HG02763 (cell line): Measurements from ENCODE around the gene UBE2R2.
"Not testable (repeated sequence)": the region's sequence is repeated elsewhere in the genome, so short reads cannot be mapped to it uniquely, and the experiment has no call there.

Experiments
- ATAC-seq: cut with Tn5 transposase; IDR thresholded peaks from one replicate; pipeline ENCODE4 v1.9.1; 2021; ENCODE audit warnings: mild to moderate bottlenecking, moderate library complexity; ENCODE audit not compliant: unreplicated experiment

UBE2R2 gene

GRCh38 chr9:33924978-33925797, 108.2 kb downstream of the UBE2R2 start:
- ATAC-seq, result no peak

GRCh38 chr9:33926746-33927485, 110.0 kb downstream of the UBE2R2 start:
- ATAC-seq, result no peak

DNA sequence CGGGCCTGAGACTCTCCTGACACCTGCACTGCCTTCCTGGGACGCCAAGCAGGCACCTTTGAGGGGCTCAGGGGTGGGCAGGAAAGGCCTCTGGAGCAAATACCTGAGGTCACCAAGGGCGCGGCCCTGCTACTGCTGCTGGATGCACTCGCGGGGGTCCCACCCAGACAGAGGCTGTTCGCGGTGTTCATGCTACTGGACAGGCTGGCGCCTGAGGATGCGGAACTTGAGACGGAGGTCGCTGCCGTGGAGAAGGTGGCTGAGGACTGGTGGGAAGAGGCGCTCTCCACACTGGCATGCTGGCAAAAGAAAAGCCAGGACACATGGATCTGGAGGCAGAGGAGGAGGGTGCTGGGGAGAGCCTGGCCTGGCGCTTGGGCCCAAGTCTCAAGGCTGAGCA, 110.7 kb downstream of the UBE2R2 start:
- ATAC-seq, result no peak

GRCh38 chr9:33931326-33931725, 114.4 kb downstream of the UBE2R2 start:
- ATAC-seq, result no peak

DNA sequence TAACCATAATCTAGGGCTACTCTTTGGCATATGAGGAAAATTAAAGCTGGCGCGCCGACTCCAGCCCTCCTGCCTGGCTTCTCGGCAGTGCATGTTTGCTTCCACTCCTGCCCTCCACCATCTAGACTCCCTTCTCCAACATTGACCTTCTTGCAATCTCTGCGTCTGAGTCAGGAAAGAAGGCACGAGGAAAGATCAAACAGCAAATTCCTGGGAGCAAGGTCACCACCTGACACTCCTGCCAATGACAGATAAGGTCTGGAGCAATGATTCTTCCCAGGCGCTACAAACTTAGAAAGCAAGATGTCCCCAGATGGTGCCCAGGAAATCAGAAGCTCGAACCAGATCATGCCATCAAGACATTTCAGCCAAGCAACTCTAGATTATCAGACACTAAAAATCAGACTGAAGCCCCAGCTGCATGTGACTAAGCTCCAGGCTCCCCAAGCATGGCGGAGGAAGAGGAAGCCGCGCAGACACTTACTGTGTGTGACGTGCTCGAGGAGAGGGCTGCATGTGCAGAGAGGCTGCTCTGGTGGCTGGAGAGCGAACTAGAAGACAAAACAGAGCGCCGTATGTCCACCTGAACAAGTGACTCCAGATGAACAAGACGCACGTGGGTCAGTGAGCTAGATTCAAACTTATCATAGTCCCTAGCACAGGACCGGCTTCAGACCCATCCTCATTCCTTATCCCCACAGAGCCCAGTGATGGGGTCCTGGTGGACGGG, 115.3 kb downstream of the UBE2R2 start:
- ATAC-seq, result no peak

DNA sequence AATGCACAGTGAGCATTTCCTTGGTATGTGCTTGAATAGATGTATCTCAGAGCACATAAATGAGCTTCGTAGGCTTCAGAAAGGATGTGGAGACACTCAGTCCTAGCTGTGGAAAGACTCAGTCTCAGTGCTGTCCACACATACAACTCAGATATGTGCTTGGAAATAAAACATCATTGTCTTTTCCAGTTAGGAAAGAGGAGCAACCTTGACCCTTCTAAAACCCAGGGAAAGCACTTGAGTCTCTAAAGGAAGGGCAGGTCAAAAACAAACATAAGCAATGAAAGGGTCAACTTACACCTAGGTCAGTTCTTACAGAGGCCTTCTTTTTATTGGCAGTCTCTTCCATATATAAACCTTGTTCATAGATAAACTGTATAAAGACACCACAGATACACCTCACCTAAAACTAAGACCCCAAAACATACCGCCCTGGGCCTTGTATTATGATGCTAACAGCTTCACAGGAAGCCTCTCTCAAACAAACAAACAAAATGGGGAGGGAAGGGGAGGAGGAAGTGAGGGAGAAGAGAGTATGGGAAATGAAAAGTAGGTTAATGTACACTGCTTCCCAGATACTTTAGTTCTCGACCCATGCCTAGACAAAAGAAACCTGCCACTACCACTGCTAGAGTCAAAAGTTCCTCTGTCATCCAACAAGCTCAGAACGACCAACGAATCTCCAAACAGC, 117.4 kb downstream of the UBE2R2 start:
- no peak for ATAC-seq

DNA sequence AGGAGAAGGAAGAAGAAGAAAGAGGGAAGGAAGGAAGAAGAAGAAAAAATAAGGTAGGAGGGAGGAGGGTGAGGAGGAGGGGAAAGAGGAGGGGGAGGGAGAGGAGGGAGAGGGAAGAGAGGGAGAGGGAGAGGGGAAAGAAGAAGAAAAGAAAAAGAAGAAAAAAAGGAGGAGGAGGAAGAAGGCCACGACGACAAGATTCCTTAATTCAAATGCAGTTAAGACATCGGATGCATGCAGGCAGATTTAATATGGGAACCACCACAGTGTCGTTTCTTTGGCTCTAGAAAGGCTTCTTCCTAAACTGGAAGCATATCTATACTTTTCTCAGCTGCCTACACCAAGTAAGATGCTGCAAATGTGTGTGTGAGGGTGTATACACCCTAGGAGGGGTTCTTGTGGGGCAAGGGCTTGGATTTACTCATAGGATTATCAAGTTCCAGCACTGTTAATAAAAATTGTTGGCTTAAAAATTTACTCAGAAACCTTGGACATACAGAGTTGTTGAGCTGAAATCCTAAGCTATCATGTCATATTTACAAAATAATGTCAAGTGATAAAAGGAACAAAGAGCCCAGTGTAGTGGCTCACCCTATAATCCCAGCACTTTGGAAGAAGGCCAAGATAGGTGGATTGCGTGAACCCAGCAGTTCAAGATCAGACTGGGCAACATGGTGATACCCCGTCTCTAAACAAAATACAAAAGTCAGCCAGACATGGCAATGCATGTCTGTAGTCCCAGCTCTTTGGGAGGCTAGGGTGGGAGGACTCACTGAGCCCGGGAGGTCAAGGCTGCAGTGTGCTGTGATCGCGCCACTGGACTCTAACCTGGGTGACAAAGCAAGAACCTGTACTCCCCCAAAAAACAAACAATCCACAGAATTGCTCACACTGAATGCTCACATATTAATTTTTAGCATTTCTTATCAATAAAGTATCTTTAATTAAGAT, 123.2 kb downstream of the UBE2R2 start:
- ATAC-seq, result no peak

DNA sequence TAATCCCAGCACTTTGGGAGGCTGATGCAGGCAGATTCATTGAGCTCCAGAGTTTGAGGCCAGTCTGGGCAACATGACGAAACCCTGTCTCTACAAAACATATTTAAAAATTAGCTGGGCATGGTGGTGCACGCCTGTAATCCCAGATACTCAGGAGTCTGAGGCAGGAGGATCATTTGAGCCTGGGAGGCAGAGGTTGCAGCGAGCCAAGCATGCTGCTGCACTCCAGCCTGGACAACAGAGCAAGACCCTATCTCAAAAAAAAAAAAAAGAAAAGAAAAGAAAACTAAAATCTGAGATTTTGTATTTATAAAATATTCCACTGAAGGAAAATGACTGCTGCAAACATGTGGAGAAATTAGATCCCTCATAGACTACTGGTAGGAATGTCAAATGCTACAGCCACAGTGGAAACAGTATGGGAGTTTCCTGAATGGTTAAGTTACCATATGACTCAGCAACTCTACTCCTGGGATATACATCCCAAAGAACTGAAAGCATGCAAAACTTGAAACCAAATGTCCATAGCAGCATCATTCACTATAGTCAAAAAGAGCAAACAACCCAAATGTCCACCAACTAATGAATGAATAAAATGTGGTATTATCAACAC, 125.6 kb downstream of the UBE2R2 start:
- no peak for ATAC-seq

GRCh38 chr9:33943389-33943788, 126.4 kb downstream of the UBE2R2 start:
- no peak for ATAC-seq

- no peak for ATAC-seq
These were observed 130.0 kb downstream of the UBE2R2 start for GRCh38 chr9:33946779-33947535.

DNA sequence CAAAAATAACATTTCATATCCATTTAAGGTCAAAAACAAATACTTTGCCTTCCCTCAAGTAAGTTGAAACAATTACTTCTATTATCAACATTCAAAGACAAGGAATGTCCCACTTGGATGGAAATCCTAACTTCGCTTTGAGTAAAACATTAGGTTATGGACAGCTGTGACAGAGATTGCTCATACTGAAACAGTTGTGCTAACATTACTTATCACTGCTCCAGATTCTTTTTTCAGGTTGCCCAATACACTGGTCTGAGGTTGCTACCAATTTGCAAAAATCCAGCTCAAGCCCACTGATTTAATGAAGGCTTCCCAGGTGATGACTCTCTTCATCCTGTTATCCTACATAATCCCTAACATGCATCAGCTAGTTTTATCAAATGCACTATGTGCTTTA, 133.4 kb downstream of the UBE2R2 start:
- no peak for ATAC-seq

- ATAC-seq, result no peak
These were observed 135.1 kb downstream of the UBE2R2 start for GRCh38 chr9:33952066-33952465.

GRCh38 chr9:33956544-33956943, 139.6 kb downstream of the UBE2R2 start:
- no peak for ATAC-seq

DNA sequence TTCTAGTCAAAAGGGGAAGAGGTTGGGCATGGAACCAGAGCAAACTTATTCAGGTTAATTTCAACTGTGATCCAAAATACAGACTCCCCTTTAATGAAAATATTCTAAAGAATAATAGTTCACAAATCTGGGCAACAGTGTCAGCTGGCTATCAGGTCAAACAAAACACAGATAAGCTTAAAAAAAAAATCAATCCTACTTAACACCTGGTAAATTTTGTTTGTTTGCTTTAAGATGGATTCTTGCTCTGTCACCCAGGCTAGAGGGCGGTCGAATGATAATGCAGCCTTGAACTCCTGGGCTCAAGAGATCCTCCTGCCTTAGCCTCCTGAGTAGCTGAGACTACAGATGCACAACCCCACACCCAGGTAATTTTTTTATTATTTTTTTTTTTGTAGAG, 142.8 kb downstream of the UBE2R2 start:
- ATAC-seq, result no peak

GRCh38 chr9:33962468-33962867, 145.5 kb downstream of the UBE2R2 start:
- not testable (repeated sequence) for ATAC-seq

DNA sequence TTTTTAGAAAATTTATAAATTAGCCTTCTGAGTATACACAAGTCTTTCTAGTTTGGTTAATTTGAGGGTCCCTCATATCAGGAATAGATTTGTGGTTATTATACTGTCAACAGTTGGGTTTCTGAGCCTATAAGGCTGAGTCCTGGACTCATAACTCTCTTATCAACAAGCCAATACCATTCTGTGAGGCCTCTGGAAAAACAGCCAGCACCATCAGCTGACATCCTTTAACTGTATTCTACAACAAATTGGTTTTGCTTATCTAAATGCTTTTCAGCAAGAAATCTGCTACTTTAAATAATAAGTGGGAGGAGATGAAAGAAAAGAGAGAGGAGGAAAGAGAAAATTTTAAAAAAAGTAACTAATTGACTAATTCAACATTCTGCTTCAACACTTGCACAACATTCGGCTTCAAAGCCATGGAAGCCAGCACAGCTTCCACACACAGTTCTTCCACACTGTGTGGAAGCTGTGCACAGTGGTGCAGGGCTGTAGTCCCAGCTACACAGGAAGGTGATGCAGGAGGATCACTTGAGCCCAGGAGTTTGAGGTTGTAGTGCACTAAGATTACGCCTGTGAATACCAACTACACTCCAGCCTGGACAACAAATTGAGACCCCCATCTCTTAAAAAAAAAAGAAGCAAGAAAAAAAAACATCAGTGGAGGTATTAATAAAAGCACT, 147.3 kb downstream of the UBE2R2 start:
- ATAC-seq, result no peak
